ENCODE results near the gene DSCAML1. TPM values are rescaled to one million over a fixed set of nuclear protein-coding genes. Genes with fewer than 3 reads are reported as not detected.

DSCAML1 gene
- total and polyA plus RNA-seq, 4 experiments from 2014 or later, result 1.00 to 1.0 TPM; not detected in 2

- Mint-ChIP-seq H3K9me3 (peaks cover 0 to 1% (median 0%) of the 10 kb centered on the region in 8 donors), H3K27me3 (peaks cover 8 to 10% of the 10 kb centered on the region in 2 donors), H3K27ac (no peak overlapping the region), H3K36me3 (no peaks in the 10 kb centered on the region), H3K4me1 (no peaks in the 10 kb centered on the region), H3K4me3 (no peak overlapping the region)
- Histone ChIP-seq H3K9me3 (ENCODE audit: control insufficient read depth in 1 of 2, low read length in 2 of 2) (no peaks in the 10 kb centered on the region), H3K27me3 (ENCODE audit: insufficient read depth, low read length) (no peaks in the 10 kb centered on the region), H3K36me3 (ENCODE audit: insufficient read depth, low read length) (no peaks in the 10 kb centered on the region), H3K27ac (ENCODE audit: low read depth, low read length) (no peak overlapping the region), H3K4me1 (ENCODE audit: insufficient read depth, low read length) (no peaks in the 10 kb centered on the region), H3K4me3 (ENCODE audit: low read length in 2 of 2) (no peak overlapping the region)
- intact Hi-C loops (cut with micrococcal nuclease), result no loop called here
- POLR2A ChIA-PET (ENCODE audit: partially characterized antibody), result no interaction called here
- no peak for DNase-seq
- CTCF ChIA-PET (ENCODE audit: partially characterized antibody), result interaction anchor here (1.3 kb wide), 1 partner anchor 88 kb away, joined by 3 read pairs; no protein-coding TSS in a partner anchor
These were observed 282.8 kb downstream of the DSCAML1 start for GRCh38 chr11:117514256-117514655.

- H3K4me1 ChIP-seq (ENCODE audit: insufficient read depth, low read length), result no peaks in the 10 kb centered on the region
- H3K9me3 ChIP-seq (ENCODE audit: control insufficient read depth in 1 of 2, low read length in 2 of 2), result no peaks in the 10 kb centered on the region
- Mint-ChIP-seq H3K9me3 (peaks cover 0 to 3% (median 0%) of the 10 kb centered on the region in 8 donors), H3K36me3 (no peaks in the 10 kb centered on the region), H3K4me3 (no peak overlapping the region), H3K27me3 (peaks cover 8 to 10% of the 10 kb centered on the region in 2 donors), H3K27ac (no peak overlapping the region), H3K4me1 (no peaks in the 10 kb centered on the region)
- no peak overlapping the region for H3K4me3 ChIP-seq (ENCODE audit: low read length in 2 of 2)
- DNase-seq, result no peak
- intact Hi-C loops (cut with micrococcal nuclease), result no loop called here
- H3K36me3 ChIP-seq (ENCODE audit: insufficient read depth, low read length), result no peaks in the 10 kb centered on the region
- POLR2A ChIA-PET (ENCODE audit: partially characterized antibody), result no interaction called here
- CTCF ChIA-PET (ENCODE audit: partially characterized antibody), result interaction anchor here (1.3 kb wide), 1 partner anchor 87 kb away, joined by 3 read pairs; no protein-coding TSS in a partner anchor
- no peaks in the 10 kb centered on the region for H3K27me3 ChIP-seq (ENCODE audit: insufficient read depth, low read length)
- no peak overlapping the region for H3K27ac ChIP-seq (ENCODE audit: low read depth, low read length)
These were observed 283.4 kb downstream of the DSCAML1 start for GRCh38 chr11:117513666-117514065.

GRCh38 chr11:117511931-117512539 is 285.0 kb downstream of the DSCAML1 start:
- CTCF ChIA-PET (ENCODE audit: partially characterized antibody), result no interaction called here
- Mint-ChIP-seq H3K4me1 (no peaks in the 10 kb centered on the region), H3K27ac (no peak overlapping the region), H3K9me3 (peaks cover 0 to 3% (median 0%) of the 10 kb centered on the region in 8 donors), H3K36me3 (no peaks in the 10 kb centered on the region), H3K27me3 (peaks cover 8 to 9% of the 10 kb centered on the region in 2 donors), H3K4me3 (no peak overlapping the region)
- no peak overlapping the region for H3K27ac ChIP-seq (ENCODE audit: low read depth, low read length)
- intact Hi-C loops (cut with micrococcal nuclease), result no loop called here
- H3K4me3 ChIP-seq (ENCODE audit: low read length in 2 of 2), result no peak overlapping the region
- POLR2A ChIA-PET (ENCODE audit: partially characterized antibody), result no interaction called here
- H3K9me3 ChIP-seq (ENCODE audit: control insufficient read depth in 1 of 2, low read length in 2 of 2), result no peaks in the 10 kb centered on the region
- DNase-seq, result no peak
- no peaks in the 10 kb centered on the region for H3K27me3 ChIP-seq (ENCODE audit: insufficient read depth, low read length)
- no peaks in the 10 kb centered on the region for H3K36me3 ChIP-seq (ENCODE audit: insufficient read depth, low read length)
- H3K4me1 ChIP-seq (ENCODE audit: insufficient read depth, low read length), result no peaks in the 10 kb centered on the region

GRCh38 chr11:117511483-117511930 is 285.5 kb downstream of the DSCAML1 start:
- Histone ChIP-seq H3K27ac (ENCODE audit: low read depth, low read length) (no peak overlapping the region), H3K27me3 (ENCODE audit: insufficient read depth, low read length) (no peaks in the 10 kb centered on the region), H3K9me3 (ENCODE audit: control insufficient read depth in 1 of 2, low read length in 2 of 2) (no peaks in the 10 kb centered on the region), H3K36me3 (ENCODE audit: insufficient read depth, low read length) (no peaks in the 10 kb centered on the region), H3K4me1 (ENCODE audit: insufficient read depth, low read length) (no peaks in the 10 kb centered on the region), H3K4me3 (ENCODE audit: low read length in 2 of 2) (no peak overlapping the region)
- no peak overlapping the region for H3K27ac Mint-ChIP-seq
- H3K4me3 Mint-ChIP-seq, result no peak overlapping the region
- H3K27me3 Mint-ChIP-seq, result peaks cover 7 to 8% of the 10 kb centered on the region in 2 donors
- CTCF ChIA-PET (ENCODE audit: partially characterized antibody), result no interaction called here
- POLR2A ChIA-PET (ENCODE audit: partially characterized antibody), result no interaction called here
- H3K4me1 Mint-ChIP-seq, result no peaks in the 10 kb centered on the region
- intact Hi-C loops (cut with micrococcal nuclease), result no loop called here
- DNase-seq, result no peak
- H3K36me3 Mint-ChIP-seq, result no peaks in the 10 kb centered on the region
- H3K9me3 Mint-ChIP-seq, result peaks cover 0 to 3% (median 0%) of the 10 kb centered on the region in 8 donors

GRCh38 chr11:117510646-117511045 is 286.4 kb downstream of the DSCAML1 start:
- Mint-ChIP-seq H3K27ac (no peak overlapping the region), H3K36me3 (no peaks in the 10 kb centered on the region), H3K4me1 (no peaks in the 10 kb centered on the region), H3K4me3 (no peak overlapping the region), H3K9me3 (peaks cover 0 to 3% (median 0%) of the 10 kb centered on the region in 8 donors), H3K27me3 (peaks cover 10 to 14% of the 10 kb centered on the region in 2 donors)
- intact Hi-C loops (cut with micrococcal nuclease), result no loop called here
- H3K9me3 ChIP-seq (ENCODE audit: control insufficient read depth in 1 of 2, low read length in 2 of 2), result no peaks in the 10 kb centered on the region
- no peaks in the 10 kb centered on the region for H3K4me1 ChIP-seq (ENCODE audit: insufficient read depth, low read length)
- H3K4me3 ChIP-seq (ENCODE audit: low read length in 2 of 2), result no peak overlapping the region
- POLR2A ChIA-PET (ENCODE audit: partially characterized antibody), result no interaction called here
- CTCF ChIA-PET (ENCODE audit: partially characterized antibody), result no interaction called here
- DNase-seq, result no peak
- no peak overlapping the region for H3K27ac ChIP-seq (ENCODE audit: low read depth, low read length)
- H3K27me3 ChIP-seq (ENCODE audit: insufficient read depth, low read length), result no peaks in the 10 kb centered on the region
- no peaks in the 10 kb centered on the region for H3K36me3 ChIP-seq (ENCODE audit: insufficient read depth, low read length)

- Histone ChIP-seq H3K36me3 (ENCODE audit: insufficient read depth, low read length) (no peaks in the 10 kb centered on the region), H3K4me3 (ENCODE audit: low read length in 2 of 2) (no peak overlapping the region), H3K27ac (ENCODE audit: low read depth, low read length) (no peak overlapping the region), H3K27me3 (ENCODE audit: insufficient read depth, low read length) (no peaks in the 10 kb centered on the region), H3K9me3 (ENCODE audit: control insufficient read depth in 1 of 2, low read length in 2 of 2) (no peaks in the 10 kb centered on the region), H3K4me1 (ENCODE audit: insufficient read depth, low read length) (no peaks in the 10 kb centered on the region)
- DNase-seq, result no peak
- intact Hi-C loops (cut with micrococcal nuclease), result no loop called here
- no peaks in the 10 kb centered on the region for H3K4me1 Mint-ChIP-seq
- peaks cover 6 to 11% of the 10 kb centered on the region in 2 donors for H3K27me3 Mint-ChIP-seq
- no peaks in the 10 kb centered on the region for H3K36me3 Mint-ChIP-seq
- ChIA-PET CTCF (ENCODE audit: partially characterized antibody) (no interaction called here), POLR2A (ENCODE audit: partially characterized antibody) (no interaction called here)
- no peak overlapping the region for H3K27ac Mint-ChIP-seq
- H3K4me3 Mint-ChIP-seq, result no peak overlapping the region
- peaks cover 0 to 3% (median 0%) of the 10 kb centered on the region in 8 donors for H3K9me3 Mint-ChIP-seq
These were observed 287.5 kb downstream of the DSCAML1 start for GRCh38 chr11:117509543-117509942.

- CTCF ChIA-PET (ENCODE audit: partially characterized antibody), result no interaction called here
- Mint-ChIP-seq H3K27me3 (peaks cover 9 to 18% of the 10 kb centered on the region in 2 donors), H3K4me3 (no peak overlapping the region), H3K36me3 (no peaks in the 10 kb centered on the region), H3K27ac (no peak overlapping the region), H3K9me3 (peaks cover 0 to 2% (median 0%) of the 10 kb centered on the region in 8 donors), H3K4me1 (no peaks in the 10 kb centered on the region)
- intact Hi-C loops (cut with micrococcal nuclease), result no loop called here
- Histone ChIP-seq H3K9me3 (ENCODE audit: control insufficient read depth in 1 of 2, low read length in 2 of 2) (no peaks in the 10 kb centered on the region), H3K27ac (ENCODE audit: low read depth, low read length) (no peak overlapping the region), H3K4me3 (ENCODE audit: low read length in 2 of 2) (no peak overlapping the region), H3K4me1 (ENCODE audit: insufficient read depth, low read length) (no peaks in the 10 kb centered on the region), H3K27me3 (ENCODE audit: insufficient read depth, low read length) (no peaks in the 10 kb centered on the region), H3K36me3 (ENCODE audit: insufficient read depth, low read length) (no peaks in the 10 kb centered on the region)
- no peak for DNase-seq
- POLR2A ChIA-PET (ENCODE audit: partially characterized antibody), result no interaction called here
These were observed 290.0 kb downstream of the DSCAML1 start for GRCh38 chr11:117506971-117507370.
